Ishikawa (cell line): Measurements from ENCODE around the gene DNMT3A.

ENCODE experiments used
- CEBPB ChIP-seq: IDR thresholded peaks from 2 replicates; pipeline ENCODE4 v1.6.1; 2012
- CREB1 ChIP-seq: IDR thresholded peaks from 2 replicates; pipeline ENCODE4 v1.6.1; 2012; ENCODE audit warnings: low read depth
- EGR1 ChIP-seq: IDR thresholded peaks from 2 replicates; pipeline ENCODE4 v1.6.1; 2012
- FOXM1 ChIP-seq: IDR thresholded peaks from 2 replicates; pipeline ENCODE4 v1.6.1; 2012; ENCODE audit warnings: low read depth, borderline replicate concordance
- NFIC ChIP-seq: IDR thresholded peaks from 2 replicates; pipeline ENCODE4 v1.6.1; 2012
- RAD21 ChIP-seq: IDR thresholded peaks from 2 replicates; pipeline ENCODE4 v1.6.1; 2012; ENCODE audit warnings: low read depth
- TAF1 ChIP-seq: IDR thresholded peaks from 2 replicates; pipeline ENCODE4 v1.6.1; 2012; ENCODE audit warnings: low read depth, mild to moderate bottlenecking
- TCF12 ChIP-seq: IDR thresholded peaks from 2 replicates; pipeline ENCODE4 v1.6.1; 2012; ENCODE audit warnings: low read depth
- TEAD4 ChIP-seq: IDR thresholded peaks from 2 replicates; pipeline ENCODE4 v1.6.1; 2012
- YY1 ChIP-seq: IDR thresholded peaks from 2 replicates; pipeline ENCODE4 v1.6.1; 2012; ENCODE audit warnings: low read depth
- ZBTB7A ChIP-seq: IDR thresholded peaks from 2 replicates; pipeline ENCODE4 v1.6.1; 2012; ENCODE audit warnings: low read depth
- TF ChIP-seq, protein P1 (sequence below): IDR thresholded peaks from 2 replicates; pipeline ENCODE4 v1.6.1; 2012; ENCODE audit warnings: low read depth, mild to moderate bottlenecking
- TF ChIP-seq, protein P2 (sequence below): IDR thresholded peaks from 2 replicates; pipeline ENCODE4 v1.6.1; 2012
- TF ChIP-seq, protein P3 (sequence below): IDR thresholded peaks from 2 replicates; pipeline ENCODE4 v1.6.1; 2012

DNMT3A gene

DNA sequence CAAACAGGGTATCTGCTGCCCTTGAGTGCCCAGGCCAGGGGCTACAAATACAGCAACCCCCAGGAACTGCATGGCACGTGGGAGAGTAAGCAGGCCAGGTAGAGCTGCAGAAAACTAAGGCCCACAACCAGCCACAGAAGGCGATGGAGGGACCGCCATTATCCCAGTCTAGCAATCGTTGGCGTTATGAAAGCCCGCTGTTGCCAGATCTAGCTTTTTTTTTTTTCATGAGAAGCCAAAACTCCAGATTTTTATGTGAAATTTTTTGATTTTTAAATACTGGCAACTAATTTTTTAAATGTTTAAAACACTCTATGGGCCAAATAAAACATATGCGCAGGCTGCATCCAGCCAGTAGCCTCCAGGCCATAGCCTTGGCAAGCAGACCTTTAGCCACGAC, 59.8 kb downstream of the DNMT3A start:
- TF ChIP-seq CEBPB (no peak), YY1 (no peak), EGR1 (no peak), RAD21 (no peak), TEAD4 (no peak), TCF12 (no peak)
- TF ChIP-seq, protein P1, sequence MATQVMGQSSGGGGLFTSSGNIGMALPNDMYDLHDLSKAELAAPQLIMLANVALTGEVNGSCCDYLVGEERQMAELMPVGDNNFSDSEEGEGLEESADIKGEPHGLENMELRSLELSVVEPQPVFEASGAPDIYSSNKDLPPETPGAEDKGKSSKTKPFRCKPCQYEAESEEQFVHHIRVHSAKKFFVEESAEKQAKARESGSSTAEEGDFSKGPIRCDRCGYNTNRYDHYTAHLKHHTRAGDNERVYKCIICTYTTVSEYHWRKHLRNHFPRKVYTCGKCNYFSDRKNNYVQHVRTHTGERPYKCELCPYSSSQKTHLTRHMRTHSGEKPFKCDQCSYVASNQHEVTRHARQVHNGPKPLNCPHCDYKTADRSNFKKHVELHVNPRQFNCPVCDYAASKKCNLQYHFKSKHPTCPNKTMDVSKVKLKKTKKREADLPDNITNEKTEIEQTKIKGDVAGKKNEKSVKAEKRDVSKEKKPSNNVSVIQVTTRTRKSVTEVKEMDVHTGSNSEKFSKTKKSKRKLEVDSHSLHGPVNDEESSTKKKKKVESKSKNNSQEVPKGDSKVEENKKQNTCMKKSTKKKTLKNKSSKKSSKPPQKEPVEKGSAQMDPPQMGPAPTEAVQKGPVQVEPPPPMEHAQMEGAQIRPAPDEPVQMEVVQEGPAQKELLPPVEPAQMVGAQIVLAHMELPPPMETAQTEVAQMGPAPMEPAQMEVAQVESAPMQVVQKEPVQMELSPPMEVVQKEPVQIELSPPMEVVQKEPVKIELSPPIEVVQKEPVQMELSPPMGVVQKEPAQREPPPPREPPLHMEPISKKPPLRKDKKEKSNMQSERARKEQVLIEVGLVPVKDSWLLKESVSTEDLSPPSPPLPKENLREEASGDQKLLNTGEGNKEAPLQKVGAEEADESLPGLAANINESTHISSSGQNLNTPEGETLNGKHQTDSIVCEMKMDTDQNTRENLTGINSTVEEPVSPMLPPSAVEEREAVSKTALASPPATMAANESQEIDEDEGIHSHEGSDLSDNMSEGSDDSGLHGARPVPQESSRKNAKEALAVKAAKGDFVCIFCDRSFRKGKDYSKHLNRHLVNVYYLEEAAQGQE, result no peak

DNA sequence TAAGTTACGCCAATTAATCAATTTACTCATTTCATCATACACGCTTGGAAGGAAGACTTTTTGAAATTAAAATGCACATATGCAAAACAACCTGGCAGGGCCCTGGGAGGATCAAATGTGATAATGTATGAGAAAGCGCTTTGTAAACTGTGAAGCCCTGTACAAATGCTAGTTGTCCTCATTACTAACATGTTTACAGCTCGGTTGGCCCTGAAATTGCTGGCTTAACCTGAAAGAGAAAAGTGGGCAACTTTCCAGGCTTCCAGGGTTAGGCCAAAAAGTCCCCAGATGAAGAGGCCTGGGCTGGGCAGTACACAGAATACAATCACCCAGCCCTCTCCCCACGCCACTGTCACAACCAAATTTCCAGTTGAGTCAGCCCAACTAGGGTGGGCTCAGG, 60.2 kb downstream of the DNMT3A start:
- TF ChIP-seq YY1 (no peak), ZBTB7A (no peak), CEBPB (no peak), FOXM1 (no peak), CREB1 (no peak)
- TF ChIP-seq, protein P2, sequence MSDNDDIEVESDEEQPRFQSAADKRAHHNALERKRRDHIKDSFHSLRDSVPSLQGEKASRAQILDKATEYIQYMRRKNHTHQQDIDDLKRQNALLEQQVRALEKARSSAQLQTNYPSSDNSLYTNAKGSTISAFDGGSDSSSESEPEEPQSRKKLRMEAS, result no peak

DNA sequence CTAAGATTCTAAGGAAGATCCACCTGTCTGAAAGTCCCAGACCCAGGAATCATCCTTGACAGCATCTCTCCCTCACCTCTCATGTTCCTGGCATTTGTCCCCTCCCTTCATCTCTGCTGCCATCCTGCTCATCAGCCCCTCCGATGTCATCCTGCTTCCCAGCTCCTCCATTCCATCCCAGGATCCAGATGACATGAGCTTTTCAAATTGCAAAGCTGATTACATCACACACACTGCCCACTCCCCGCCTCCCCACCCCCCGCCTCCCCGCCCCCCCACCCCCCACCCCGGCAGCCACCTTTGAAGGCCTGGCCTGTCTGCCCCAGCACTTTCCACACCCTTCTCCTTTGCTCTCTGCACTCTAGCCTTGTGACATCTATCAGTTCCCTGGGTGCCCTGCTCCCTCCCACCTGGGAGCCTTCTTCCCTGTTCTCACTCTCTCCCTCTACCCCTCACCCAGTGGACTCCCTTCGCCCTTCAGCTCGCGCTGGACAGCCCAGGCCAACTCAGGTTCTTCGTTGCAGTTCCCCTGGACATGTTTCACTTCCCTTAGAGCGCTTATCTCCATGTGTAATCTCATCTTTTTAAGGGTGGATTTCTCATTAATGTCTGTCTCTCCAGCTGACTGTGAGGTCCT, 61.6 kb downstream of the DNMT3A start:
- TF ChIP-seq CREB1 (no peak), CEBPB (no peak), TEAD4 (no peak), TCF12 (no peak), FOXM1 (no peak), EGR1 (no peak), TAF1 (no peak), ZBTB7A (no peak)
- TF ChIP-seq, protein P3, sequence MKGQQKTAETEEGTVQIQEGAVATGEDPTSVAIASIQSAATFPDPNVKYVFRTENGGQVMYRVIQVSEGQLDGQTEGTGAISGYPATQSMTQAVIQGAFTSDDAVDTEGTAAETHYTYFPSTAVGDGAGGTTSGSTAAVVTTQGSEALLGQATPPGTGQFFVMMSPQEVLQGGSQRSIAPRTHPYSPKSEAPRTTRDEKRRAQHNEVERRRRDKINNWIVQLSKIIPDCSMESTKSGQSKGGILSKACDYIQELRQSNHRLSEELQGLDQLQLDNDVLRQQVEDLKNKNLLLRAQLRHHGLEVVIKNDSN, result no peak
- TF ChIP-seq, protein P1, result no peak

DNA sequence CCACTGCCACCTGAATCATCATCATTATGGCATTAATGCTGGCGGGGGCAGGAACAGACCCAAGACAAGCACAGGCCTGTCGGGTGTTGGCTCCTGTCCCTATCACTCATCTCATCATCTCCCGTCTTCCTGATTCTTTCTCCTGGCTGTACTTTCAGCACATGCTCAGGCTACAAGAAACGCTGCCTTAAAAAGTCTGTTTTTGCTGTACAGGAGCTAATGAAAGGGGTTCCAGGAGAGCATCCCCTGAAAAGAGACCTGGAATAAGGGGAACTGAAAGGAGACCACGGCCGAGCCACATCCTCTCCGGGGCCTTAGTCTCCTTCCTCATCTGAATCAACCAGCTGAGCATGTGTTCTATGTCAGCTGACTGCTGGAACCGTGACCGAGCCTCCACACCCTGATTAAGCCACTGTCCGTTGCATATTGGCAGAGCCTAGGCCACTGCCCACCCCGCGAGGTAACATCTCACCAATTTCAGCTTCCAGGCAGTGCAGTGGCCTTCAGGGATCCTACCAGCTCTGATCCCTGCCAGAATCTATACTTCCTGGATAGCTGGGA, 62.6 kb downstream of the DNMT3A start:
- no peak for TF ChIP-seq TCF12
- TF ChIP-seq TEAD4, result no peak
- TF ChIP-seq CREB1, result no peak
- no peak for TF ChIP-seq CEBPB
- TF ChIP-seq YY1, result no peak
- no peak for TF ChIP-seq FOXM1
- TF ChIP-seq, protein P2, result no peak
- TF ChIP-seq RAD21, result no peak
- TF ChIP-seq TAF1, result no peak

DNA sequence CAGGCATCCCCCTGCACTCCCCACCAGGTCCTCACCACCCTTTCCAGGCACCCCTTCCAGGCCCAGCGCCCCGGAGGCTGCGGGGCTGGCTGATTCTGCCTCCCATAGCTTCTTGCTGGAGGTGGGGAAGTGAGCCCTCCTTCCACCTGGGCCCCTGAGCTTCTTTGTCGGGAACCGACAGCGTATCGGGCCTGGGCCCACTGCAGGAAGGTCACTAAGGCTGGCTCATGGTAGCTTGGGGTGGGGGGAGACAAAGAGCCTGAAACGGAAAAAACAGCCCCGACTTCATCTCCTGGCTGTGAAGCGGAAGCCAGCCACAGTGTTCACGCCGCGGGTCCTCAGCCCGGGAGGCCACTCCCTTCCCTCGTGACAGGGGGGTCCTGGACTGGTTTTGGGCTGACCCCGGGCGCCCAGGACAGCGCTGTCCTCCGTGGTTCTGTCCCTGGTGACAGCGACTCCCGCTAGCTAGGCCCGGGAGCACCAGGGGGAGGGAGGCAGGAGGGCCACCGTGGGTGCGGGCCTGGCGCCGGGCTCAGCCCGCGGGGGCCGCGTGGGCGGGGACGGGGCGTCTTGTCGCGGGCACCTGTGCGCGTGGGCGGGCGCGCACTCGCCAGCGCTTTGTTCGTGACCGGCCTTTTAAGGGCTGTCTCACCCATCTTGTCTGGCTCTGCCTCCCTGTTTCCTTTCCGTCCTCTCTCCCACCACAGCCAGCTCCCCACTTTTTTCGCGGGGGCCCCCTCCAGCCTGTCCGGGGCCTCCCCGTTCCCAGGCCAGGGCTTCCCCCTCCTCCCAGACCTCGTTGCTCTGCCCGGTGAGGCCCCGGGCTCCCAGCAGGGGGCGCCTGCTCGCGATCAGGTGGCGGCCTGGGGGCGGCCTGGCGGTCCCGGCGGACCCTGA, 64.9 kb downstream of the DNMT3A start:
- TF ChIP-seq, protein P2, result no peak
- TF ChIP-seq, protein P1, result no peak
- TF ChIP-seq ZBTB7A (no peak), YY1 (no peak), FOXM1 (no peak), NFIC (no peak), RAD21 (no peak)
